Measurements from ENCODE around the gene PKD2. TPM values are rescaled to one million over a fixed set of nuclear protein-coding genes. Genes with fewer than 3 reads are reported as not detected.

The PKD2 gene
- total RNA-seq, 4 donors from 2014 or later = 4.1 to 7.6 (median 6.2) TPM

DNA sequence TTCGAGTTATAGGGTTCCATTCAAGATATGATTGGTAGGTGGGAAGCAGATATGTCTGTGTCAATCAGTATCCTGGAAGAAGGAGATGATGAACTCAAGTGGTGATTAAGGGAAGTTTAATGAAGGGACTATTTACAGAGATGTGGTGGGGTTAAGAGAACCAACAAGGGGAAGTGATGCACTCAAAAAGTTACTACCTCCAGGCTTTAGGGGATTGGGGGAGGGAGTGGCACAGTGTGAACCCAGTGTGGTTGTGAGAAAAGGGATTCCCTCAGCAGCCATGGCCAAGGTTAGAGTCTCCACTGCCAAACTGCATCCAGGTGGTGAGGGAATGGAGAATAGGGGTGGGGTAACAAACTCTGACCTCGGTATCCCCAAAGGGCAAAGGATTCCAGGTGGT, 27.9 kb downstream of the PKD2 start:
- H3K27me3 ChIP-seq = no peaks in the 10 kb centered on the region
- H3K4me1 ChIP-seq = no peaks in the 10 kb centered on the region
- in situ Hi-C loops (cut with MboI; ENCODE audit: low sequenced_read_pairs in 4 of 4) (loop anchor here (5.0 to 25.0 kb wide), 3 partner anchors 177 to 480 kb away; partner anchors contain the start of gene PYURF (in 1 of the 4)), intact Hi-C loops (cut with DNase I; ENCODE audit: low total_unique reads) (loop anchor here (10.0 kb wide), 1 partner anchor 480 kb away; no protein-coding TSS in a partner anchor)
- no peak for TF ChIP-seq POLR2A (IDR thresholded peaks at IDR 0.05)
- TF ChIP-seq, protein P1, sequence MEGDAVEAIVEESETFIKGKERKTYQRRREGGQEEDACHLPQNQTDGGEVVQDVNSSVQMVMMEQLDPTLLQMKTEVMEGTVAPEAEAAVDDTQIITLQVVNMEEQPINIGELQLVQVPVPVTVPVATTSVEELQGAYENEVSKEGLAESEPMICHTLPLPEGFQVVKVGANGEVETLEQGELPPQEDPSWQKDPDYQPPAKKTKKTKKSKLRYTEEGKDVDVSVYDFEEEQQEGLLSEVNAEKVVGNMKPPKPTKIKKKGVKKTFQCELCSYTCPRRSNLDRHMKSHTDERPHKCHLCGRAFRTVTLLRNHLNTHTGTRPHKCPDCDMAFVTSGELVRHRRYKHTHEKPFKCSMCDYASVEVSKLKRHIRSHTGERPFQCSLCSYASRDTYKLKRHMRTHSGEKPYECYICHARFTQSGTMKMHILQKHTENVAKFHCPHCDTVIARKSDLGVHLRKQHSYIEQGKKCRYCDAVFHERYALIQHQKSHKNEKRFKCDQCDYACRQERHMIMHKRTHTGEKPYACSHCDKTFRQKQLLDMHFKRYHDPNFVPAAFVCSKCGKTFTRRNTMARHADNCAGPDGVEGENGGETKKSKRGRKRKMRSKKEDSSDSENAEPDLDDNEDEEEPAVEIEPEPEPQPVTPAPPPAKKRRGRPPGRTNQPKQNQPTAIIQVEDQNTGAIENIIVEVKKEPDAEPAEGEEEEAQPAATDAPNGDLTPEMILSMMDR (IDR thresholded peaks at IDR 0.05 in 4 of 5, conservative IDR thresholded peaks at IDR 0.05 in 1 of 5) = no peak
- no peak overlapping the region for H3K4me3 ChIP-seq
- peaks cover 3 to 37% of the 10 kb centered on the region in 2 donors for H3K36me3 ChIP-seq
- ATAC-seq (no peak), DNase-seq (no peak)
- no peak overlapping the region for H3K27ac ChIP-seq
- H3K9me3 ChIP-seq = no peaks in the 10 kb centered on the region

DNA sequence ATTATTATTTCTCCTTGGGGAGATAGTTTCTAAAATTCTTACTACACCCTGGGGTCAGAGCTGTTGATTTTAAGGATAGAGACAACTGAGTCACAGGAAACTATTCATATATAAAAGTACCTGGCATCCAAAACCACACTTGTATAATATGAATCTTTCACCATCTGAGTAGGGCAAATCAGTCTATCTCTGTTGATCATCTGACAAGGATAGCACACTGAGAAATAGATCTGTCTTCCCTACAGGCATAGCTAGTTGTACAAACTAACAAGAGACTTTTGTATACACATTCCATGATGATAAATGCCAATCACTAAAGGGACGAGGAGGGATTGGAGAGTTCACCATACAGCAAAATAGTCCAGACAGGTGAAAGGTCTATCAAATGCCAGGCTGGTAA, 30.0 kb downstream of the PKD2 start:
- in situ Hi-C loops (cut with MboI; ENCODE audit: low sequenced_read_pairs in 4 of 4) (loop anchor here (5.0 to 25.0 kb wide), 3 partner anchors 175 to 477 kb away; partner anchors contain the start of gene PYURF (in 1 of the 4)), intact Hi-C loops (cut with DNase I; ENCODE audit: low total_unique reads) (loop anchor here (10.0 kb wide), 1 partner anchor 477 kb away; no protein-coding TSS in a partner anchor)
- TF ChIP-seq, protein P1 (IDR thresholded peaks at IDR 0.05 in 4 of 5, conservative IDR thresholded peaks at IDR 0.05 in 1 of 5) = no peak
- no peak for TF ChIP-seq POLR2A (IDR thresholded peaks at IDR 0.05)
- H3K4me1 ChIP-seq = no peaks in the 10 kb centered on the region
- H3K36me3 ChIP-seq = peaks cover 3 to 54% of the 10 kb centered on the region in 2 donors
- H3K4me3 ChIP-seq = no peak overlapping the region
- H3K27ac ChIP-seq = no peak overlapping the region
- no peaks in the 10 kb centered on the region for H3K9me3 ChIP-seq
- DNase-seq (no peak), ATAC-seq (no peak)
- no peaks in the 10 kb centered on the region for H3K27me3 ChIP-seq

DNA sequence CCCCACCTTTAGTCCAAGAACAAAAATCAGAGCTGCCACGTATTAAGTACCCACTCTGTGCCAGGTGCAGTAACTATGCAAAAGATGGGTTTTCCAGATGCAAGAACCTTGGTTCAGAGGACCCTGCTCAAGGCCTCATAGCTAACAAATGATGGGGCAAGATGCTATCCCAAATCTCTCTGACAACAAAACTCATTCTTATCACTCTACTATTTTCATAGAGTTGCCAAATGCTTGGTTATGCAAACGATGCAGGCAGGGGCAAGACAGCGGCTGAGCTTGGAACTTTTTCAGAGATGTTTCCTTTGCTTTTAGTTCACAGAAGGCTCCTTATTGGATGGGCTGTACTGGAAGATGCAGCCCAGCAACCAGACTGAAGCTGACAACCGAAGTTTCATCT, 30.5 kb downstream of the PKD2 start:
- TF ChIP-seq POLR2A (IDR thresholded peaks at IDR 0.05) = no peak
- TF ChIP-seq, protein P1 (IDR thresholded peaks at IDR 0.05 in 4 of 5, conservative IDR thresholded peaks at IDR 0.05 in 1 of 5) = no peak
- intact Hi-C loops (cut with DNase I; ENCODE audit: low total_unique reads) (loop anchor here (10.0 kb wide), 1 partner anchor 477 kb away; no protein-coding TSS in a partner anchor), in situ Hi-C loops (cut with MboI; ENCODE audit: low sequenced_read_pairs in 4 of 4) (loop anchor here (5.0 to 25.0 kb wide), 3 partner anchors 174 to 477 kb away; partner anchors contain the start of gene PYURF (in 1 of the 4))
- Histone ChIP-seq H3K27ac (no peak overlapping the region), H3K9me3 (no peaks in the 10 kb centered on the region), H3K4me1 (no peaks in the 10 kb centered on the region), H3K4me3 (no peak overlapping the region), H3K36me3 (peaks cover 3 to 56% of the 10 kb centered on the region in 2 donors), H3K27me3 (no peaks in the 10 kb centered on the region)
- DNase-seq (no peak), ATAC-seq (no peak)

DNA sequence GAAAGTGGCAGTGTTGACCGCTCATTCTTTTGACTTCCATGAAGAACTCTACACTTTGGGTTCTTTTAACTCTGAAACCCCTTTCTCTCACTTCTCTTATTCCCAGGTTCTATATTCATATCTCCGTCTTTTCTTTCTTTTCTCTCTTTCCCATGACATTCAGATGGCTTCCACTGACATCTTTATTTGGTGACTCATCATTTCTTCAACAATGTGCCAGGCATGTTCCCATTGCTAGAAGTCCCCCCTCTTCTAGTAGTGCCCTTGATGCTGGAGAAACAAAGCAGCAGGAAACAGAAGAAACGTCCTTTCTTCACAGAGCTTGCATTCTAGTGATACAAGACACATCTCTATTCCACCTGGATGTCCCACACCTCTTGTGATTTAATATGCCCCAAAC, 33.3 kb downstream of the PKD2 start:
- intact Hi-C loops (cut with DNase I; ENCODE audit: low total_unique reads) = no loop called here
- in situ Hi-C loops (cut with MboI; ENCODE audit: low sequenced_read_pairs in 4 of 4) = loop anchor here in 1 of 4 donors (25.0 kb wide), 1 partner anchor 472 kb away; the partner anchor contains the start of gene PYURF

More for the DNA sequence above, 33.3 kb downstream of the PKD2 start:
- ATAC-seq = no peak
- H3K27ac ChIP-seq = no peak overlapping the region
- no peak for DNase-seq
- peaks cover 5 to 69% of the 10 kb centered on the region in 2 donors for H3K36me3 ChIP-seq
- no peaks in the 10 kb centered on the region for H3K4me1 ChIP-seq
- TF ChIP-seq POLR2A (IDR thresholded peaks at IDR 0.05) = no peak
- TF ChIP-seq, protein P1 (IDR thresholded peaks at IDR 0.05 in 4 of 5, conservative IDR thresholded peaks at IDR 0.05 in 1 of 5) = no peak
- no peaks in the 10 kb centered on the region for H3K27me3 ChIP-seq
- no peaks in the 10 kb centered on the region for H3K9me3 ChIP-seq
- no peak overlapping the region for H3K4me3 ChIP-seq

All from gastrocnemius medialis (tissue), 4 donors.